Activated CD4-positive, CD25-positive, alpha-beta regulatory T cell treated with anti-CD3 and anti-CD28 coated beads, Interleukin-2, amount 50 U/mL, for 72 hours (primary cell): ENCODE measurements around the gene PBRM1.

Source experiments
- DNase-seq: peaks from one replicate; pipeline ENCODE4 v3.0.0; 2021

Gene PBRM1

DNA sequence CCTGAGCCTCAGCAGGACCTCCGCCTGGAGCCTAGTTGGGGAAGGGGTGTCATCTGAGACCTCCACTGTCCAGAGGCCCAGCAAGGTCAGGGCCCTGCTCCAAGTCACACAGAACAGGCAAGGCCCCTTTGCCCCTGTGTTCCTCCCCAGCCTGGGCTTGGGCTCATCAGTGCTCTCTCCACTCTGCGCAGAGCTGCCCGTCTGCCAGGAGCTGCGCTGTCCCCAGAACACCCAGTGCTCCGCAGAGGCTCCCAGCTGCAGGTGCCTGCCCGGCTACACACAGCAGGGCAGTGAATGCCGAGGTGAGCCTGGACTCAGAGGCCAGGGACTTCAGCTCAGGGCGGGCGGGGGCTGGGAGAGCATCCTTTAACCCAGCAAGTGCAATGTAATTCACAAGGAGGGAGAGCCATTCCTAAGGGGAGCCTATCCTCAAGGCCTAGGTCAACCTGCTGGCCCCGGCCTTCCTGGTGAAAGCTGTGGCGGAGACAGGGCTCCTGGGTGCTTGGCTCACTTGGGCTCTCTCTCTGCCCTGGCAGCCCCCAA lies 182.8 kb downstream of the PBRM1 start:
- DNase-seq, result no peak

DNA sequence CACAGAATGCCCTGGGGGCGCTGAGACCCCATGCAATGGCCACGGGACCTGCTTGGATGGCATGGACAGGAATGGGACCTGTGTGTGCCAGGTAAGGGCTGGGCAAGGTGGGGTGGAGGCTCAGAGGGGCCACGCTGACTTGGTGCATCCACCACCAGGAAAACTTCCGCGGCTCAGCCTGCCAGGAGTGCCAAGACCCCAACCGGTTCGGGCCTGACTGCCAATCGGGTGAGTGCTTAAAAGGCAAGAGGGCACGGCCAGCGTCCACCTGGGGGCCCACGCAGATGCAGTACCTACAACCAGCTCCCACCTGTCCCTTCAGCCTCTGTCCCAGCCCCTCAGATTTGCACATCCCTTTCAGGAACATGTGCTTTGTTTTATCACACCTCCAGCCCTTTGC lies 183.7 kb downstream of the PBRM1 start:
- DNase-seq, result no peak

DNA sequence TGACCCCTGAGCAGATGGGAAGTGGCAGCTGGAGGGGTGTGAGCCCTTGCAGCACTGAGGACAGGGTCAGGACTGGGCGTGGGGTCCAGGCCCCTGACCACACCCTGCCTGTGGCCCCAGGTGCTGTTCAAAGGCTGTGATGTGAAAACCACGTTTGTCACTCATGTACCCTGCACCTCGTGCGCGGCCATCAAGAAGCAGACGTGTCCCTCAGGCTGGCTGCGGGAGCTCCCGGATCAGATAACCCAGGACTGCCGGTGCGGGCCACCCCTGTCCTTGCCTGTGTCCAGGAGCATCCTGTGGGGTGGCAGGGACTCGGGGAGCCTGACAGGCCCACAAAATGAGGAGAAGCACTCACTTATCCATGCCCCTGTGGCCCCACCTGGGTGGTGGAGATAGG lies 184.7 kb downstream of the PBRM1 start:
- no peak for DNase-seq

DNA sequence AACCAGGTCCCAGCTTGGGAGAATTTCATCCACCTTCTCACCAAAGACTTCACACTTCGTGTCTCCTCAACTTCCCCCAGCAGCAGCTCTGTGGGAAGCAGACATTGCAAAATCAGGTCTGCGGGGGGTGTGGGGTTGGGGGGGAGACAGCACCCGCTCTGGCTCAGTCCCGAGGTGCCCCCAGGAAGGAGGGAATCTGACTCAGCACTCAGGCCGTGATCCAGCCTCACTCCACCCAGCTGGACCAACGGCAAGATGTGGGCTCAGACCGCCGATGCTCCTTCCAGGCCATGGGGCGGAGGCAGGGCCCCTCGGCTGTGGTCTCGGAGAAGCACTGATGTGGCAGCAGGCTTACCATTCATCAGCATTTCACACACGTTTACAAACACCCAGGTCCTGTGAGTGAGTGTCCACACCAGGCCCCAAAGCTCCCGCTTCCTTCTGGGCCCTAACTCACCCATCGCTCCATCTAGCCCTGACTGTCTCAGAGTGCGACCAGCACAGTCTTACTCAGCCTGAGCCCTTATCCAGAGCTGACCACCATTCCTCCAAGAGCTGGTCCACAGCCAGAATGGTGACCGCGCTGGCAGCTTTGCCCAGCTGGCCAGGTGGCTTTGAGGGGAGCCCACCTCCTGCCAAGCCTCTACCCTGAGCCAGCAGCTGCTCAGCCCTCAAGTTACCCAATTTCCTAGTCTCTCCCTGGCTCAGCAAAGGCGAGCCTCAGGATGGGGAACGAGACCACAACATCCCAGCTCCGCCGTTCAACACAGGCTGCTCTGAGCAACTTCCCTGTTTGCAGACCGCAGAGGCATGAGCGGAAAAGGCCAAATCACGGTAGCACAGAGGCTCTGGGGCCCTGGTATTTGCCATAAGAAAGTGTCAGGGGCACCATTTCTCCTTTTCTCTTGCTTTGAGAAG lies 187.3 kb downstream of the PBRM1 start:
- DNase-seq, result no peak

DNA sequence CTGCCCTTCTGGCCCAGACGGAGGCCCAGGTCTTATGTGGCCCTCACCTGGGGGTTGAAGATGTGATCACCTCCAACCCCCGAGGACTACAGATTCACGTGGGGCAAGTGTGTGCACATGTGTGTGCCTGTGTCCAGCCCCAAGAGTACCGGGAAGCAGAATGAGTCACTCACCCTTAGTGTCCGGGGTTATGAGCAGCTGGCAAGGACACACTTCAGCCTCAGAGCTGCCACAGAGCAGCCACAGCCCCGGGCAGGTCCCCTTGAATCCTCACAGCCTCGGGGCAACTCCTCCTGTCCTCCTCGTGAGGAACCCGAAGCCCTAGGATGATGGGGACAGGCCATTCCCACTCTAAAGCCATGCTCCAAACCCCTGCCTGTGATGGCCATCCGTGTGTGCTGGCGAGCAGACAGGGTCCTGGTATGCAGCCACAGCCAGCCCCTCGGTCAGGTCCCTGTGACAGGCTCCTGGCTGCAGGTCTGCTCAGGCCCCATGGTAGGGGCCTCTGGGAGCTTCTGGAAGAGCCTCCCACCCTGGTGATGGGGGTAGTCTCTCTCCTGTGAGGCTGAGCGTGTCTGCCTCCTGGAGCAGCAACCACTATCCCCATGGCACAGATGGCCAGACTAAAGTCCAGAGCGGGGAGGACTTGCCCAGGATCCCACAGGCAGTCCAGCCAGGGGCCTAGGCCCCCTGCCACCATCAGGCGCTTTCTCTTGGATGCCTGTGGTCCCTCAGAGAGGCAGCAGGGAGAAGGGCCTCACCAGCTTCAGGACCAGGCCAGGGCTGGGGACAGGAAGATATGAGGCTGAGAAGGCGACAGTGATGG lies 189.7 kb downstream of the PBRM1 start:
- no peak for DNase-seq
